Neural progenitor cell (in vitro differentiated cells): ENCODE results near the gene GTF3C2.

Experiments
- EZH2 ChIP-seq: fragments of 200-600 bp; sonication (generic); IDR thresholded peaks from 2 replicates; pipeline ENCODE4 v1.6.1; 2017; ENCODE audit warnings: antibody characterized with exemption, mild to moderate bottlenecking, moderate library complexity
- EZH2phosphoT487 ChIP-seq: fragments of 200-600 bp; sonication (generic); IDR thresholded peaks from 2 replicates; pipeline ENCODE4 v1.6.1; 2017; ENCODE audit warnings: antibody characterized with exemption
- TF ChIP-seq, protein P1 (sequence below): fragments of 200-600 bp; sonication (generic); IDR thresholded peaks from 2 replicates; pipeline ENCODE4 v1.5.1; 2017; ENCODE audit warnings: antibody characterized with exemption, mild to moderate bottlenecking

DNA sequence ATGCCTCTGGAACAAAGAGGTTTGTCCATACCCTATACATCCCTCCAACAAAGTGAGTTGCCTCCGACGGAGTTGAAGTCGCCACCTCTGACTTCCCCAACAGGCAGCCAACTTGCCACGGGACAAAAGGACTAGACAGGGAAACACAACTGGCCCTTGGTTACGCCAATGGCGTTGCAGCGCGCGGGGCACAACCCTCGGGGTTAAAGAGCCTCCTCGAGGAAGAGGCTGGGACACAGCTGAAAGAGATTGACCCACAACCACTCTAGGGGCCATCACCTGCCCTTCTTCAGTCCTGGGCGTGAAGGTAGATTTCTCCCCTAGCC is 545 bp downstream of the GTF3C2 start:
- TF ChIP-seq, protein P1, sequence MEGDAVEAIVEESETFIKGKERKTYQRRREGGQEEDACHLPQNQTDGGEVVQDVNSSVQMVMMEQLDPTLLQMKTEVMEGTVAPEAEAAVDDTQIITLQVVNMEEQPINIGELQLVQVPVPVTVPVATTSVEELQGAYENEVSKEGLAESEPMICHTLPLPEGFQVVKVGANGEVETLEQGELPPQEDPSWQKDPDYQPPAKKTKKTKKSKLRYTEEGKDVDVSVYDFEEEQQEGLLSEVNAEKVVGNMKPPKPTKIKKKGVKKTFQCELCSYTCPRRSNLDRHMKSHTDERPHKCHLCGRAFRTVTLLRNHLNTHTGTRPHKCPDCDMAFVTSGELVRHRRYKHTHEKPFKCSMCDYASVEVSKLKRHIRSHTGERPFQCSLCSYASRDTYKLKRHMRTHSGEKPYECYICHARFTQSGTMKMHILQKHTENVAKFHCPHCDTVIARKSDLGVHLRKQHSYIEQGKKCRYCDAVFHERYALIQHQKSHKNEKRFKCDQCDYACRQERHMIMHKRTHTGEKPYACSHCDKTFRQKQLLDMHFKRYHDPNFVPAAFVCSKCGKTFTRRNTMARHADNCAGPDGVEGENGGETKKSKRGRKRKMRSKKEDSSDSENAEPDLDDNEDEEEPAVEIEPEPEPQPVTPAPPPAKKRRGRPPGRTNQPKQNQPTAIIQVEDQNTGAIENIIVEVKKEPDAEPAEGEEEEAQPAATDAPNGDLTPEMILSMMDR = no peak
- TF ChIP-seq EZH2phosphoT487 = no peak
- TF ChIP-seq EZH2 = no peak
